ENCODE results near the gene FN1.
A peak's percentile ranks its signal among the peaks of the same experiment; 100 is the strongest.

The FN1 gene

DNA sequence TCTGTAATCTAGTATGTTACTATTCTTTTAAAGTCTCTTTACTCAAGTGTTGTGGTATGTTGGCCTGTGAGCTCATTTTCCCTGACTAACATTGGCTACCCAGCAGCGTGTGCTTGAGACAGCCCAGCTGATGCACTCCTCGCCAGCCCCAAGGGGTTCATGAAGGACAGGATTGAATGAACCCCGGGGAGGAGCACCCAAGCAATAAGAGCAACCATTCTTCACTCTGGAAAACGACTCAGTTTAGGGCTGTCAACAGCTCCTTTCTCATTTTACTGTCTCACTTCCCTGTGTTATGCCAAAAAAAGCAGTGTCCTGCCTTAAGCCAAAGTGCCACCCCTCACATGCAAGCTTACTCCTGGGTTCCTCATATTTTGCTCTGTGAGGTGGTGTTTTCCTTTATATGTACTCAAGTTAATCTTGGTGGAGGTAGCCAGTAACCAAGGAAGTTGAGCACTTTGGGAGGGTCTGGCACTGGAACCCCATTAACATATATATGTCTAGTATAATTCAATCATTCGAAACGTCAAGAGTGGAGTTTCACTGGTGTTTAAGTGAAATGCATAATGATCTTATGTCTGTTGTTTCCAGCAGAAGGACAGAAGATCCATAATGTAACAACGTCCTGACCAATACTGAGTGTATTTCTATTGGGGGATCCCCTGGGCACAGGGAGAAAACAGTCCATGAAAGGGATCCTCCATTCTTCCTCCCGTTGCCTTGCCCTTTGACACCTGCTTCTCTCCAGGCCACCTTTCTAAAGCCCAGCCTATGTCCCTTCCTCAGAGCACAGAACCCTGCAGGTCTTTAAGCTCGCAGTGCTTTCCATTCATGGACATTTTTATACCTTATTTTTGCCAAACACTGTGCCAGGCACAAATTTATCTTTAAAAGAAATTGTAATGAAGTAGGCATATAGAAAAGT is 80.8 kb downstream of the FN1 start:
- Histone ChIP-seq H3K27me3 (ENCODE audit: control insufficient read depth in 1 of 2, insufficient read depth in 1 of 2, low read length in 2 of 2) (no peaks in the 10 kb centered on the region), H3K4ac (ENCODE audit: low read depth in 1 of 2, low read length in 2 of 2) (no peak overlapping the region), H4K91ac (ENCODE audit: low read length) (no peak overlapping the region), H3K27ac (ENCODE audit: low read length, poor library complexity, severe bottlenecking) (no peak overlapping the region), H2BK5ac (ENCODE audit: low read depth, low read length, poor library complexity, severe bottlenecking) (no peak overlapping the region), H2AFZ (ENCODE audit: low read depth, low read length) (no peak overlapping the region), H4K8ac (ENCODE audit: low read length) (no peak overlapping the region), H3K36me3 (ENCODE audit: control insufficient read depth in 1 of 2, insufficient read depth in 2 of 2, low read depth in 1 of 2, low read length in 2 of 2) (peaks cover 9 to 33% of the 10 kb centered on the region in 2 experiments), H3K79me1 (replicated peaks; ENCODE audit: low read length, poor library complexity, severe bottlenecking) (no peaks in the 10 kb centered on the region), H3K14ac (ENCODE audit: low read length in 2 of 2) (no peak overlapping the region), H3K9ac (ENCODE audit: low read length) (peak overlapping the region; percentile 66), H2AK5ac (ENCODE audit: low read length, severe bottlenecking) (no peak overlapping the region), H3K23ac (ENCODE audit: low read length in 2 of 2) (no peak overlapping the region), H3K4me3 (ENCODE audit: insufficient read depth in 1 of 2, low read depth in 1 of 2, low read length in 2 of 2) (no peak overlapping the region), H2BK15ac (ENCODE audit: low read depth, poor library complexity, severe bottlenecking) (no peak overlapping the region), H3K18ac (ENCODE audit: low read depth in 1 of 2, low read length in 2 of 2) (no peak overlapping the region), H3K9me3 (ENCODE audit: control insufficient read depth, low read length) (no peaks in the 10 kb centered on the region), H2BK120ac (ENCODE audit: low read depth, low read length) (no peak overlapping the region), H3K4me1 (ENCODE audit: control insufficient read depth, insufficient read depth, low read depth, low read length) (no peaks in the 10 kb centered on the region), H2BK12ac (ENCODE audit: low read length in 2 of 2) (no peak overlapping the region), H3K4me2 (ENCODE audit: low read length, poor library complexity, severe bottlenecking) (no peak overlapping the region)
- DNase-seq: no peak
- 96% methylated on average over 7 of the region's 9 CpGs for WGBS

DNA sequence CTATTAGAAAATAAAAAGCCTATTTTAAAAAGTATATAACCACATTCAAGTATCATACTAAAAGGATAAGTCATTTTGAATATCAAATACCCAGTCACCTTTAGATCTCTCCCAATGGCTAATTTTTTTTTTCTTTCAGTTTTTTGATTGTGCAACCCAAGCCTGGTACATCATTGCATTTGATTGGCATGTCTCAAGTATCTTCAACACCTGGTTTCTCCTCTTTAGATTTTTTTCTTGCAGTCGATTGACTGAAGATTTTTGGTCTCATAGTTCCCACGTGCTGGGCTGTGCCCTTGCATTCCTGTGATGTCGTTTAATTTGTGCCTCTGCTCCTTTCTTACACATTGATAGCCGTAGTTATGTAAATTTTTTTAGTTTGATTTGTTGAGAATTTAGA is 83.3 kb downstream of the FN1 start:
- Histone ChIP-seq H3K79me1 (replicated peaks; ENCODE audit: low read length, poor library complexity, severe bottlenecking) (no peaks in the 10 kb centered on the region), H3K14ac (ENCODE audit: low read length in 2 of 2) (no peak overlapping the region), H2BK5ac (ENCODE audit: low read depth, low read length, poor library complexity, severe bottlenecking) (no peak overlapping the region), H3K9ac (ENCODE audit: low read length) (no peak overlapping the region), H3K18ac (ENCODE audit: low read depth in 1 of 2, low read length in 2 of 2) (no peak overlapping the region), H3K36me3 (ENCODE audit: control insufficient read depth in 1 of 2, insufficient read depth in 2 of 2, low read depth in 1 of 2, low read length in 2 of 2) (peaks cover 8 to 39% of the 10 kb centered on the region in 2 experiments), H2BK12ac (ENCODE audit: low read length in 2 of 2) (no peak overlapping the region), H2AFZ (ENCODE audit: low read depth, low read length) (no peak overlapping the region), H4K91ac (ENCODE audit: low read length) (no peak overlapping the region), H2BK15ac (ENCODE audit: low read depth, poor library complexity, severe bottlenecking) (no peak overlapping the region), H3K27me3 (ENCODE audit: control insufficient read depth in 1 of 2, insufficient read depth in 1 of 2, low read length in 2 of 2) (no peaks in the 10 kb centered on the region), H3K4me1 (ENCODE audit: control insufficient read depth, insufficient read depth, low read depth, low read length) (peaks cover 1% of the 10 kb centered on the region), H3K4ac (ENCODE audit: low read depth in 1 of 2, low read length in 2 of 2) (no peak overlapping the region), H2AK5ac (ENCODE audit: low read length, severe bottlenecking) (no peak overlapping the region), H3K9me3 (ENCODE audit: control insufficient read depth, low read length) (no peaks in the 10 kb centered on the region), H3K27ac (ENCODE audit: low read length, poor library complexity, severe bottlenecking) (no peak overlapping the region), H3K4me3 (ENCODE audit: insufficient read depth in 1 of 2, low read depth in 1 of 2, low read length in 2 of 2) (no peak overlapping the region), H3K4me2 (ENCODE audit: low read length, poor library complexity, severe bottlenecking) (no peak overlapping the region), H4K8ac (ENCODE audit: low read length) (no peak overlapping the region), H2BK120ac (ENCODE audit: low read depth, low read length) (no peak overlapping the region), H3K23ac (ENCODE audit: low read length in 2 of 2) (no peak overlapping the region)
- DNase-seq: no peak
- 85% methylated on average over 4 of the region's 4 CpGs for WGBS

DNA sequence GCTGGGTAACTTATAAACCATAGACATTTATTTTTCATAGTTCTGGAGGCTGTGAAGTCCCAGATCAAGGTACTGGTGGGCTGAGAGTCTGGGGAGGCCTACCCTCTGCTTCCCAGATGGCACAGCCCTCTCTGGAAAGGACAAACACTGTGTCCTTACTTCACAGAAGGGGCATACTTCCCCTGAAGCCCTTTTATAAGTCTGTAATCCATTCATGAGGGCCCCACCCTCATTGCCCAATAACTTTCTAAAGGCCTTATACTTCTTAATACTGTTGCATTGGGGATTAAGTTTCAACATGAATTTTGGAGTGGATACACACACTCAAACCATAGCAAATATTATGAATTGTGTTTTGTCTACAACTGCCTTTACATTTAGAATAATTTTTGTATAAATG is 88.0 kb downstream of the FN1 start:
- Histone ChIP-seq H3K4me2 (ENCODE audit: low read length, poor library complexity, severe bottlenecking) (no peak overlapping the region), H2BK12ac (ENCODE audit: low read length in 2 of 2) (no peak overlapping the region), H2AK5ac (ENCODE audit: low read length, severe bottlenecking) (no peak overlapping the region), H3K36me3 (ENCODE audit: control insufficient read depth in 1 of 2, insufficient read depth in 2 of 2, low read depth in 1 of 2, low read length in 2 of 2) (peaks cover 27 to 83% of the 10 kb centered on the region in 2 experiments), H2BK120ac (ENCODE audit: low read depth, low read length) (no peak overlapping the region), H2AFZ (ENCODE audit: low read depth, low read length) (no peak overlapping the region), H3K4ac (ENCODE audit: low read depth in 1 of 2, low read length in 2 of 2) (no peak overlapping the region), H4K8ac (ENCODE audit: low read length) (no peak overlapping the region), H3K79me1 (replicated peaks; ENCODE audit: low read length, poor library complexity, severe bottlenecking) (peaks cover 4% of the 10 kb centered on the region), H3K4me1 (ENCODE audit: control insufficient read depth, insufficient read depth, low read depth, low read length) (peaks cover 1% of the 10 kb centered on the region), H2BK15ac (ENCODE audit: low read depth, poor library complexity, severe bottlenecking) (no peak overlapping the region), H3K23ac (ENCODE audit: low read length in 2 of 2) (no peak overlapping the region), H3K18ac (ENCODE audit: low read depth in 1 of 2, low read length in 2 of 2) (no peak overlapping the region), H3K9ac (ENCODE audit: low read length) (no peak overlapping the region), H3K9me3 (ENCODE audit: control insufficient read depth, low read length) (no peaks in the 10 kb centered on the region), H3K14ac (ENCODE audit: low read length in 2 of 2) (no peak overlapping the region), H4K91ac (ENCODE audit: low read length) (no peak overlapping the region), H2BK5ac (ENCODE audit: low read depth, low read length, poor library complexity, severe bottlenecking) (no peak overlapping the region), H3K27ac (ENCODE audit: low read length, poor library complexity, severe bottlenecking) (no peak overlapping the region), H3K4me3 (ENCODE audit: insufficient read depth in 1 of 2, low read depth in 1 of 2, low read length in 2 of 2) (no peak overlapping the region), H3K27me3 (ENCODE audit: control insufficient read depth in 1 of 2, insufficient read depth in 1 of 2, low read length in 2 of 2) (no peaks in the 10 kb centered on the region)
- DNase-seq: no peak

DNA sequence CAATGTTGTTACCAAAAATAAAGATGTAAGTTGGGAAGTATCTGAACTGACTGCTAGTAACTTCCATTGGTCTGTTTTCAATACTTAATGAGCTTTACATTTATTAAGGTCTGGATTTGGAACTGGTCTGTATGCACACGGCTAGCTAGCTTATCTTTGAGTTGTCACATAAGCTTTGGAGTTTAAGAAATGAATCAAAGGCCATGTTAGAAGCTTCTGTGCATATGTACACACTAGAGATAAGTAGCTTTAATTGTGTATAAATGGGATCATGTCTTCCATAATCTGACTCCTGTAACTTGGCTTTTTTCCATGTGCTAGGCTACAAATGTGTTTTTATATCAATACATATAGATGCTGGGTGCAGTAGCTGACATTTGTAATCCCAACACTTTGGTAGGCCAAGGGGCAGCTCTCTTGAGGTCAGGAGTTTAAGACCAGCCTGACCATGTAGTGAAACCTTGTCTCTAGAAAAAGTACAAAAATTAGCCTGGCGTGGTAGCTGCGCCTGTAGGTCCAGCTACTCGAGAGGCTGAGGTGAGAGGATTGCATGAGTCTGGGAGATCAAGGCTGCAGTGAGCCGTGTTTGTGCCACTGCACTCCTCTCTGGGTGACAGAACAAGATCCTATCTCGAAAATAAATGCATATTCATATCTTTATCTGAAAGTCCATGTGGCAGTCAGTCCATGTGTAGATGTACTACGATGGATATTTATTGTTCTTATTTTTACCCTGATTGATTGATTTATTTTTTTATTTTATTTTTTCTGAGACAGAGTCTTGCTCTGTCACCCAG is 96.8 kb downstream of the FN1 start:
- Histone ChIP-seq H3K14ac (ENCODE audit: low read length in 2 of 2) (no peak overlapping the region), H4K8ac (ENCODE audit: low read length) (no peak overlapping the region), H3K4me3 (ENCODE audit: insufficient read depth in 1 of 2, low read depth in 1 of 2, low read length in 2 of 2) (no peak overlapping the region), H3K27me3 (ENCODE audit: control insufficient read depth in 1 of 2, insufficient read depth in 1 of 2, low read length in 2 of 2) (no peaks in the 10 kb centered on the region), H3K23ac (ENCODE audit: low read length in 2 of 2) (no peak overlapping the region), H3K4ac (ENCODE audit: low read depth in 1 of 2, low read length in 2 of 2) (no peak overlapping the region), H3K79me1 (replicated peaks; ENCODE audit: low read length, poor library complexity, severe bottlenecking) (peaks cover 16% of the 10 kb centered on the region), H3K9ac (ENCODE audit: low read length) (no peak overlapping the region), H3K4me2 (ENCODE audit: low read length, poor library complexity, severe bottlenecking) (no peak overlapping the region), H2AK5ac (ENCODE audit: low read length, severe bottlenecking) (no peak overlapping the region), H2BK120ac (ENCODE audit: low read depth, low read length) (no peak overlapping the region), H2AFZ (ENCODE audit: low read depth, low read length) (no peak overlapping the region), H3K4me1 (ENCODE audit: control insufficient read depth, insufficient read depth, low read depth, low read length) (no peaks in the 10 kb centered on the region), H2BK5ac (ENCODE audit: low read depth, low read length, poor library complexity, severe bottlenecking) (no peak overlapping the region), H3K18ac (ENCODE audit: low read depth in 1 of 2, low read length in 2 of 2) (no peak overlapping the region), H3K27ac (ENCODE audit: low read length, poor library complexity, severe bottlenecking) (no peak overlapping the region), H3K36me3 (ENCODE audit: control insufficient read depth in 1 of 2, insufficient read depth in 2 of 2, low read depth in 1 of 2, low read length in 2 of 2) (peaks cover 13 to 91% of the 10 kb centered on the region in 2 experiments), H2BK12ac (ENCODE audit: low read length in 2 of 2) (no peak overlapping the region), H3K9me3 (ENCODE audit: control insufficient read depth, low read length) (no peaks in the 10 kb centered on the region), H2BK15ac (ENCODE audit: low read depth, poor library complexity, severe bottlenecking) (no peak overlapping the region), H4K91ac (ENCODE audit: low read length) (no peak overlapping the region)
- DNase-seq: no peak
- 100% methylated on average over 6 of the region's 7 CpGs for WGBS
